Muscle of leg (tissue), 11 donors: ENCODE data around the gene RNF214. TPM values are rescaled to one million over a fixed set of nuclear protein-coding genes. Genes with fewer than 3 reads are reported as not detected.

Experiments
- DNase-seq: peaks from one replicate; pipeline ENCODE4 v3.0.0; 2013
- H3K27ac ChIP-seq: one replicate; pipeline ENCODE4 v1.5.1; 2013; ENCODE audit warnings: mild to moderate bottlenecking, low read length, control low read depth
- H3K27me3 ChIP-seq: one replicate; pipeline ENCODE4 v1.6.1; 2013; ENCODE audit warnings: low read length; ENCODE audit not compliant: control insufficient read depth, insufficient read depth
- H3K36me3 ChIP-seq: one replicate; pipeline ENCODE4 v1.6.1; 2013; ENCODE audit warnings: low read length; ENCODE audit not compliant: control insufficient read depth, insufficient read depth
- H3K4me1 ChIP-seq: one replicate; pipeline ENCODE4 v1.6.1; 2013; ENCODE audit warnings: low read length; ENCODE audit not compliant: control insufficient read depth, insufficient read depth
- H3K4me3 ChIP-seq: one replicate; pipeline ENCODE4 v1.5.1; 2013; ENCODE audit warnings: low read length, control low read depth
- H3K9me3 ChIP-seq: replicated peaks from 2 replicates; pipeline ENCODE4 v1.6.1; 2013; ENCODE audit warnings: low read depth, low read length; ENCODE audit not compliant: control insufficient read depth
- WGBS: methylation state at CpG from one replicate; pipeline ENCODE4 v1.1.5; 2013; ENCODE audit warnings: missing lambda C conversion rate; ENCODE audit not compliant: insufficient coverage; 5-methylcytosine and 5-hydroxymethylcytosine counted together
- polyA plus RNA-seq, 8 donors: library from polyadenylated mRNA; unstranded; fragments of 120-200 nt; gene quantifications; one replicate each; pipeline versions ENCODE4 v1.2.1 to v1.2.3, GENCODE V29; 2013; ENCODE audit warnings: inconsistent platforms in 1 of 8, low replicate concordance in 1 of 8; ENCODE audit not compliant: insufficient read length in 8 of 8, insufficient read depth in 1 of 8
- total RNA-seq: library from RNA; stranded (reverse); fragments of 120-200 nt; gene quantifications from one replicate; pipeline ENCODE4 v1.2.4, GENCODE V29; 2013

Gene RNF214
- total and polyA plus RNA-seq, 9 donors = 11.0 to 19.4 (median 16.9) TPM

- DNase-seq = no peak
- Histone ChIP-seq H3K9me3 (no peaks in the 10 kb centered on the region), H3K27ac (no peak overlapping the region), H3K27me3 (no peaks in the 10 kb centered on the region), H3K4me1 (peaks cover 50% of the 10 kb centered on the region), H3K36me3 (peaks cover 46% of the 10 kb centered on the region), H3K4me3 (no peak overlapping the region)
- WGBS = 90% methylated on average over 2 of the region's 7 CpGs
Measured at GRCh38 chr11:117197006-117197405, 35.5 kb upstream of the RNF214 start.

- DNase-seq = no peak
- no peaks in the 10 kb centered on the region for H3K9me3 ChIP-seq
- no peaks in the 10 kb centered on the region for H3K27me3 ChIP-seq
- WGBS = 58% methylated on average over 10 of the region's 17 CpGs
- peaks cover 39% of the 10 kb centered on the region for H3K36me3 ChIP-seq
- no peak overlapping the region for H3K4me3 ChIP-seq
- H3K27ac ChIP-seq = peak overlapping the region; percentile 84
- H3K4me1 ChIP-seq = peaks cover 58% of the 10 kb centered on the region
Measured at GRCh38 chr11:117197516-117198456, 34.7 kb upstream of the RNF214 start.

- Histone ChIP-seq H3K36me3 (peaks cover 36% of the 10 kb centered on the region), H3K9me3 (no peaks in the 10 kb centered on the region), H3K4me3 (peak overlapping the region; percentile 40), H3K4me1 (peaks cover 65% of the 10 kb centered on the region), H3K27me3 (no peaks in the 10 kb centered on the region), H3K27ac (peak overlapping the region; percentile 84)
- no CpG with 5 or more reads among the region's 4 CpGs for WGBS
- no peak for DNase-seq
Measured at GRCh38 chr11:117198613-117199012, 33.9 kb upstream of the RNF214 start.

GRCh38 chr11:117199053-117199915 lies 33.2 kb upstream of the RNF214 start, which contains the start of gene TAGLN:
Gene TAGLN, plus strand, starts transcription at chr11:117199370. Its CDS starts 3,644 bp downstream, at chr11:117203014.
- no peaks in the 10 kb centered on the region for H3K27me3 ChIP-seq
- peak within 1 kb of the TSS; percentile 40 for H3K4me3 ChIP-seq
- peaks cover 67% of the 10 kb centered on the region for H3K4me1 ChIP-seq
- DNase-seq = peak; percentile 91
- peak within 1 kb of the TSS; percentile 84 for H3K27ac ChIP-seq
- peaks cover 38% of the 10 kb centered on the region for H3K36me3 ChIP-seq
- 21% methylated on average over 21 of the region's 34 CpGs for WGBS
- H3K9me3 ChIP-seq = no peaks in the 10 kb centered on the region

GRCh38 chr11:117199916-117200812 lies 32.3 kb upstream of the RNF214 start:
- no peaks in the 10 kb centered on the region for H3K27me3 ChIP-seq
- WGBS = 63% methylated on average over 5 of the region's 13 CpGs
- H3K4me3 ChIP-seq = peak overlapping the region; percentile 40
- peak overlapping the region; percentile 84 for H3K27ac ChIP-seq
- H3K36me3 ChIP-seq = peaks cover 40% of the 10 kb centered on the region
- H3K9me3 ChIP-seq = no peaks in the 10 kb centered on the region
- H3K4me1 ChIP-seq = peaks cover 76% of the 10 kb centered on the region
- DNase-seq = no peak

- 47% methylated on average over 8 of the region's 12 CpGs for WGBS
- no peak for DNase-seq
- Histone ChIP-seq H3K4me1 (peaks cover 80% of the 10 kb centered on the region), H3K4me3 (peak overlapping the region; percentile 5), H3K27ac (peak overlapping the region; percentile 43), H3K36me3 (peaks cover 35% of the 10 kb centered on the region), H3K27me3 (no peaks in the 10 kb centered on the region), H3K9me3 (no peaks in the 10 kb centered on the region)
Measured at GRCh38 chr11:117200813-117201657, 31.4 kb upstream of the RNF214 start.

- H3K9me3 ChIP-seq = no peaks in the 10 kb centered on the region
- H3K4me1 ChIP-seq = peaks cover 80% of the 10 kb centered on the region
- H3K36me3 ChIP-seq = peaks cover 27% of the 10 kb centered on the region
- DNase-seq = no peak
- WGBS = 68% methylated on average over 12 of the region's 14 CpGs
- H3K27me3 ChIP-seq = no peaks in the 10 kb centered on the region
- H3K4me3 ChIP-seq = no peak overlapping the region
- H3K27ac ChIP-seq = peak overlapping the region; percentile 51
Measured at GRCh38 chr11:117201658-117202305, 30.7 kb upstream of the RNF214 start.

GRCh38 chr11:117202386-117203068 lies 29.9 kb upstream of the RNF214 start:
- no peak overlapping the region for H3K4me3 ChIP-seq

More at GRCh38 chr11:117202386-117203068, 29.9 kb upstream of the RNF214 start:
- peak overlapping the region; percentile 51 for H3K27ac ChIP-seq
- peaks cover 20% of the 10 kb centered on the region for H3K36me3 ChIP-seq
- peaks cover 80% of the 10 kb centered on the region for H3K4me1 ChIP-seq
- H3K27me3 ChIP-seq = no peaks in the 10 kb centered on the region
- no peak for DNase-seq
- WGBS = 73% methylated on average over 3 of the region's 7 CpGs
- no peaks in the 10 kb centered on the region for H3K9me3 ChIP-seq
